T-helper 2 cell treated with Interferon-gamma antibody and Interleukin-4, amounts not matched to agents 5 μg/mL and 100 μg/mL, for 36 hours (primary cell): ENCODE data around the gene IRF8.
"Not testable (repeated sequence)": the region's sequence is repeated elsewhere in the genome, so short reads cannot be mapped to it uniquely, and the experiment has no call there.

Experiments used
- DNase-seq: peaks from one replicate; pipeline ENCODE4 v3.0.0; 2021; ENCODE audit warnings: low spot score
- H3K27ac Mint-ChIP-seq: one replicate; pipeline ENCODE4 v1.8.0; 2021; ENCODE audit warnings: mild to moderate bottlenecking, mixed read lengths
- H3K27me3 Mint-ChIP-seq: one replicate; pipeline ENCODE4 v1.8.0; 2021; ENCODE audit warnings: low read depth, mixed read lengths
- H3K36me3 Mint-ChIP-seq: one replicate; pipeline ENCODE4 v1.8.0; 2021; ENCODE audit warnings: low read depth, mixed read lengths
- H3K4me1 Mint-ChIP-seq: one replicate; pipeline ENCODE4 v1.8.0; 2021; ENCODE audit warnings: low read depth, mixed read lengths
- H3K4me3 Mint-ChIP-seq: one replicate; pipeline ENCODE4 v1.8.0; 2022; ENCODE audit warnings: mild to moderate bottlenecking, moderate library complexity, mixed read lengths
- H3K9me3 Mint-ChIP-seq: one replicate; pipeline ENCODE4 v1.8.0; 2021; ENCODE audit warnings: mixed read lengths

The IRF8 gene

DNA sequence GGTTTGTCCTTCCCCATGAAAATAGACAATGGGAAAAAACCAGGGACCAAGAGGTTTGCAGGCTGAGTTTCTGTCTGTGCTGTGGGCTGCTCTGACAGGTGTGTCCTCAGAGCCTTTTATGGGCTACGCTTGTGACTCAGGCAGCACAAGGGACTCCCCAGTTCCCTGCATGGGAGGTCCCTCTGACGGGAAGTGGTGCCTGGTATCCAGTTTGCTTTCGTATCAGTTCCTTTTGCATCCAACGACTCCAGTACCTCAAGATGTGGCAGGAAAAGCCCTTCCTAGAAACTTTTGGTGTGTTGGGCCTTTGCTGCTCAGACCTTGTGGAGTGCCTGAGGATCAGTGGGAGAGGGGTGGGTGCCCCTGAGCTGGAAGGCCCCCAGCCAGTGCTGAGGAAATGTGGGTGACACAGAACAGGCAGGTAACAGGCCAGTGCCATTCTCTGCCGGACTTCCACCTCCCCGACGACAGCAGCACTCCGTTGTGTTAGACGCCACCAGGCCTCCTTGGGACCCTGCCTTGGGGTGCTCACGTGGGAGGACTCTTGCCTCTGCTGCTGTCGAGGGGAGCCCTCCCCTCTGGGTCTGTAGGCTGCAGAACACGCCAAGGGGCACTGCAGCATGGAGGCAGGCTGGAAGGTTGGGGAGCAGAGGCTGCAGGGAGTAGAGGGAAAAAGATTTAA, 38.4 kb upstream of the IRF8 start:
- Mint-ChIP-seq H3K36me3 (no peaks in the 10 kb centered on the region), H3K27ac (no peak overlapping the region), H3K9me3 (no peaks in the 10 kb centered on the region), H3K27me3 (peaks cover 2% of the 10 kb centered on the region), H3K4me1 (no peaks in the 10 kb centered on the region), H3K4me3 (no peak overlapping the region)
- DNase-seq: no peak

GRCh38 chr16:85861095-85861825, 37.7 kb upstream of the IRF8 start:
- Mint-ChIP-seq H3K9me3 (no peaks in the 10 kb centered on the region), H3K36me3 (no peaks in the 10 kb centered on the region), H3K4me1 (no peaks in the 10 kb centered on the region), H3K27me3 (no peaks in the 10 kb centered on the region), H3K27ac (no peak overlapping the region), H3K4me3 (no peak overlapping the region)
- no peak for DNase-seq

GRCh38 chr16:85862476-85863383, 36.2 kb upstream of the IRF8 start:
- no peak for DNase-seq
- no peaks in the 10 kb centered on the region for H3K36me3 Mint-ChIP-seq
- no peak overlapping the region for H3K4me3 Mint-ChIP-seq
- no peaks in the 10 kb centered on the region for H3K4me1 Mint-ChIP-seq
- H3K27me3 Mint-ChIP-seq: no peaks in the 10 kb centered on the region
- no peak overlapping the region for H3K27ac Mint-ChIP-seq
- no peaks in the 10 kb centered on the region for H3K9me3 Mint-ChIP-seq

DNA sequence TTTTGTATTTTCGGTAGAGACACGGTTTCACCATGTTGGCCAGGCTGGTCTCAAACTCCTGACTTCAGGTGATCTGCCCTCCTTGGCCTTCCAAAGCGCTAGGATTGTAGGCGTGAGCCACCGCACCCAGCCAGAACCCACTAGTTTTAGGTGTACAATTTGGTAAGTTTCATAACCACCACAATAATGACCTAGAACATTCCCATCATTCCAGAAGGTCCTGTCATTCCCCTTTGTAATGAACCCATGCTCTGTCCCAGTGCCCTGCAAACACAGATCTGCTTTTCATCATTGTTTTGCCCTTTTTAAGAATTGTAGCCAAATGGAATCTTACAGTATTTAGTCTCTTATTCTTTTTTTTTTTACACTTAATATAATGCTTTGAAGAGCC, 35.6 kb upstream of the IRF8 start:
- H3K4me1 Mint-ChIP-seq: no peaks in the 10 kb centered on the region
- no peaks in the 10 kb centered on the region for H3K9me3 Mint-ChIP-seq

GRCh38 chr16:85864965-85865364, 34.0 kb upstream of the IRF8 start:
- Mint-ChIP-seq H3K36me3 (no peaks in the 10 kb centered on the region), H3K4me3 (no peak overlapping the region), H3K4me1 (no peaks in the 10 kb centered on the region), H3K27ac (no peak overlapping the region), H3K9me3 (no peaks in the 10 kb centered on the region), H3K27me3 (peaks cover 4% of the 10 kb centered on the region)
- DNase-seq: no peak

More for the DNA sequence above, 35.6 kb upstream of the IRF8 start:
- Mint-ChIP-seq H3K27ac (no peak overlapping the region), H3K4me3 (no peak overlapping the region), H3K36me3 (no peaks in the 10 kb centered on the region), H3K27me3 (peaks cover under 1% of the 10 kb centered on the region)
- no peak for DNase-seq

DNA sequence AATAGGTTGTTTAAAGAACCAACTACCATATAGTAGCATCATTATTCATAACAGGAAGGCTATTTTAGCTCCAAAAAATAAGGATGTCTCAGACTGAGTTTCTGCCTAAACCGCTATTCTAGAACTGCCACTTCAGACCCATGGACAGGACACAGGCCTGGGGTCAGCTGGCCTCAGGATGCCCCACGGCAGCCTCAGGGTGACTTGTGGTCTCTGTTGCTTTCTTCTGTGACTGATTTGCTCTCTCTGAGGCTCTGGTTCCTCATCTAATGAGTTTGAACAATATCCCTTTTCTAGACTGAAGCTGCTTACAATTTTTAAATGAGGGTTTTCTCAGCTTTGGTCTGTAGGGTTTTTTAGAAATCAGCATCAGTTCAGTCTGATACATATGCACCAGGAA, 31.8 kb upstream of the IRF8 start:
- Mint-ChIP-seq H3K27ac (no peak overlapping the region), H3K4me1 (peaks cover 2% of the 10 kb centered on the region), H3K9me3 (no peaks in the 10 kb centered on the region), H3K27me3 (peaks cover 15% of the 10 kb centered on the region), H3K4me3 (no peak overlapping the region), H3K36me3 (no peaks in the 10 kb centered on the region)
- no peak for DNase-seq

- Mint-ChIP-seq H3K27me3 (peaks cover 18% of the 10 kb centered on the region), H3K36me3 (no peaks in the 10 kb centered on the region), H3K27ac (no peak overlapping the region), H3K4me1 (peaks cover 4% of the 10 kb centered on the region), H3K9me3 (no peaks in the 10 kb centered on the region), H3K4me3 (no peak overlapping the region)
- no peak for DNase-seq
Observed at GRCh38 chr16:85868495-85868894, 30.5 kb upstream of the IRF8 start.

GRCh38 chr16:85869206-85869605, 29.8 kb upstream of the IRF8 start:
- Mint-ChIP-seq H3K27me3 (peaks cover 18% of the 10 kb centered on the region), H3K27ac (no peak overlapping the region), H3K4me1 (peaks cover 4% of the 10 kb centered on the region)

GRCh38 chr16:85869785-85870558, 29.0 kb upstream of the IRF8 start:
- no peak overlapping the region for H3K4me3 Mint-ChIP-seq
- peaks cover 20% of the 10 kb centered on the region for H3K27me3 Mint-ChIP-seq
- no peaks in the 10 kb centered on the region for H3K9me3 Mint-ChIP-seq
- DNase-seq: no peak
- no peak overlapping the region for H3K27ac Mint-ChIP-seq
- no peaks in the 10 kb centered on the region for H3K36me3 Mint-ChIP-seq
- peaks cover 4% of the 10 kb centered on the region for H3K4me1 Mint-ChIP-seq

More at GRCh38 chr16:85869206-85869605, 29.8 kb upstream of the IRF8 start:
- no peaks in the 10 kb centered on the region for H3K9me3 Mint-ChIP-seq
- H3K36me3 Mint-ChIP-seq: no peaks in the 10 kb centered on the region
- H3K4me3 Mint-ChIP-seq: no peak overlapping the region
- no peak for DNase-seq

DNA sequence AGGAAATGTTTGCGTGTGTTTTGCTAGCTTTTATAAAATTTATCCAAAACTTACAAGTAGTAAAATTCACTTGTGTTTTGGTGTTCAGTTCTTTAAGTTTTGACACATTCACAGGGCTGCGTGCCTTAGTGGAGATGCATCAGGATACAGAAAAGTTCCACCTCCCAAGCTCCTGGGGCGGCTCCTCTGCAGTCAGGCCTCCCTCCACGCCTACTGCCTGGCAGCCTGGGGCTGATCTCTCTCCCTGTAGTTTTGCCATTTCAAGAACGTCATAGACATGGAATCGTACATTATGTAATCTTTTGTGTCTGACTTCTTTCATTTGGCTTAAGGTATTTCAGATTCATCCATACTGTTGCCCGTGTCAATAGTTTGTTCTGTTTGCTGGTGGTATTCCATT, 27.2 kb upstream of the IRF8 start:
- no peak overlapping the region for H3K27ac Mint-ChIP-seq
- no peak for DNase-seq
- H3K4me1 Mint-ChIP-seq: peaks cover 4% of the 10 kb centered on the region
- H3K9me3 Mint-ChIP-seq: no peaks in the 10 kb centered on the region
- H3K4me3 Mint-ChIP-seq: no peak overlapping the region
- peaks cover 35% of the 10 kb centered on the region for H3K27me3 Mint-ChIP-seq
- H3K36me3 Mint-ChIP-seq: no peaks in the 10 kb centered on the region

DNA sequence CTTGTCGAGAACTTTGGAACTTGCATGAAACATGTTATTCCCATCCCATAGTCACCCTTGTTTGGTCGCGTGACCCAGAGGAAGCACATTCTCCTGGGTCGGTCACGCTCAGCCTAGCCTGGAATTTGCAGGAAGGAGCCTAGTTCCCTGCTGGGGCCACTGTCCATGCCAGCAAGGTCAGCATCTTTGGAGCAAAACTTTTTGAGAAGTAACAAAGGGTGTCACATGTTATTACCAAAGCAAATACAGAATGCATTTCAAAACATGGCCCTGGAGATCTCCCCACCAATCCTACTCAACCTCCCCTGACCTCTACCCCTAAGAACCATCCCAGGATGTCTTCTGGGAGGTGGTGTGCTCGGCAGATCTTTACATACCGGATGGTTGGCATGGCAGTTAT, 26.2 kb upstream of the IRF8 start:
- peaks cover 35% of the 10 kb centered on the region for H3K27me3 Mint-ChIP-seq
- H3K36me3 Mint-ChIP-seq: no peaks in the 10 kb centered on the region
- H3K27ac Mint-ChIP-seq: no peak overlapping the region
- H3K4me1 Mint-ChIP-seq: peaks cover 4% of the 10 kb centered on the region
- no peak for DNase-seq
- no peaks in the 10 kb centered on the region for H3K9me3 Mint-ChIP-seq
- no peak overlapping the region for H3K4me3 Mint-ChIP-seq

DNA sequence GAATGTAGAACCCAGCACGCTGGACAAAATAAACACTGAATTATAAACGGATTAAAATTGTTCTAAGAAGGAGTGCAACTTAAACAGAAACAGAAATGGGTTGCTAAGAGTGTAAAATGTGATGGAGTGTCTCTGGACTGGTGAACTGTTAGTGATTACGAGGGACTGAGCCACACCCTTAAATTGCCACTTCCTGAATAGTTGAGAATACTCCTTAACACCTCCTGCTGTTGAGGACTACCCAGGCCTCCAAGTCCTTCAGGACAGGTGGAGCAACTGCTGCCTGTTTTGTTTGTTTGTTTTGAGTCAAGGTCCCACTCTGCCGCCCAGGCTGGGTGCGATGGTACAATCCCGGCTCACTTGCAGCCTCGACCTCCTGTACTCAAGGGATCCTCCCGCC, 25.8 kb upstream of the IRF8 start:
- no peaks in the 10 kb centered on the region for H3K9me3 Mint-ChIP-seq
- peaks cover 35% of the 10 kb centered on the region for H3K27me3 Mint-ChIP-seq
- no peak for DNase-seq
- no peak overlapping the region for H3K27ac Mint-ChIP-seq
- no peaks in the 10 kb centered on the region for H3K36me3 Mint-ChIP-seq
- no peak overlapping the region for H3K4me3 Mint-ChIP-seq
- peaks cover 4% of the 10 kb centered on the region for H3K4me1 Mint-ChIP-seq

DNA sequence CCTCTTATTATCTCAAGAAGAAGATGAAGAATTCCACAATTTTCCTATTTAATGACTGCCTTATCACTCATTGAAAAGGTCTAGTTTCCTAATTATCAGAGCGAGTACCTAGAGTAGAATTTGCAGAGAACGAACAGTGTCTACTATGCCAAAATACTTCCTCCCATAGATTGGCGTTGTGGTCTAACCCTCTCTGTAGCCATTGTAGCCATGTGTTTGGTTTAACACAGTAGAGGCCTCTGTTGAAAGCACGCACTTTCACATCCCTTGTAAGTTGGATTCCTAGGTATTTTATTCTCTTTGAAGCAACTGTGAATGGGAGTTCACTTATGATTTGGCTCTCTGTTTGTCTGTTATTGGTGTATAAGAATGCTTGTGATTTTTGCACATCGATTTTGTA, 24.9 kb upstream of the IRF8 start:
- H3K4me3 Mint-ChIP-seq: not testable (repeated sequence)

More for the DNA sequence above, 24.9 kb upstream of the IRF8 start:
- H3K4me1 Mint-ChIP-seq, H3K9me3 Mint-ChIP-seq, H3K36me3 Mint-ChIP-seq, H3K27ac Mint-ChIP-seq, DNase-seq: not testable (repeated sequence)
- H3K27me3 Mint-ChIP-seq: peaks cover 35% of the 10 kb centered on the region
